Measurements from ENCODE around the gene PRH1.

PRH1 gene

GRCh38 chr12:10889226-10889625 lies 5.2 kb upstream of the PRH1 start:
- TF ChIP-seq SP1 (IDR thresholded peaks at IDR 0.05) (no peak), HDGF (IDR thresholded peaks at IDR 0.05; ENCODE audit: borderline replicate concordance) (no peak), ZNF384 (IDR thresholded peaks at IDR 0.05) (no peak), TARDBP (IDR thresholded peaks at IDR 0.05) (no peak), FOXA1 (IDR thresholded peaks at IDR 0.05) (no peak)
- no peak for DNase-seq (ENCODE audit: extremely low spot score)
- POLR2A ChIA-PET = no interaction called here
- CTCF ChIA-PET = no interaction called here

GRCh38 chr12:10873378-10873777 lies 10.7 kb downstream of the PRH1 start:
- no peak for DNase-seq (ENCODE audit: extremely low spot score)
- ChIA-PET POLR2A (no interaction called here), CTCF (no interaction called here)
- no peak for TF ChIP-seq FOXK2 (IDR thresholded peaks at IDR 0.05)
- no peak for TF ChIP-seq L3MBTL2 (conservative IDR thresholded peaks at IDR 0.05)
- TF ChIP-seq NFRKB (IDR thresholded peaks at IDR 0.05) = no peak
- no peak for TF ChIP-seq SUZ12 (IDR thresholded peaks at IDR 0.05)
- no peak for TF ChIP-seq SP1 (IDR thresholded peaks at IDR 0.05)
- TF ChIP-seq BHLHE40 (IDR thresholded peaks at IDR 0.05; ENCODE audit: borderline replicate concordance) = no peak
- TF ChIP-seq FOXM1 (IDR thresholded peaks at IDR 0.05; ENCODE audit: borderline replicate concordance) = no peak
- no peak for TF ChIP-seq LEF1 (IDR thresholded peaks at IDR 0.05; ENCODE audit: borderline replicate concordance)
- no peak for TF ChIP-seq ELF4 (IDR thresholded peaks at IDR 0.05)
- no peak for TF ChIP-seq ZNF384 (IDR thresholded peaks at IDR 0.05)
- TF ChIP-seq TARDBP (IDR thresholded peaks at IDR 0.05) = no peak
- TF ChIP-seq ARNT (IDR thresholded peaks at IDR 0.05) = no peak
- no peak for TF ChIP-seq HDGF (IDR thresholded peaks at IDR 0.05; ENCODE audit: borderline replicate concordance)
- no peak for TF ChIP-seq CTBP1 (IDR thresholded peaks at IDR 0.05; ENCODE audit: borderline replicate concordance)
- TF ChIP-seq FOXA1 (IDR thresholded peaks at IDR 0.05) = no peak
- TF ChIP-seq, protein P1, sequence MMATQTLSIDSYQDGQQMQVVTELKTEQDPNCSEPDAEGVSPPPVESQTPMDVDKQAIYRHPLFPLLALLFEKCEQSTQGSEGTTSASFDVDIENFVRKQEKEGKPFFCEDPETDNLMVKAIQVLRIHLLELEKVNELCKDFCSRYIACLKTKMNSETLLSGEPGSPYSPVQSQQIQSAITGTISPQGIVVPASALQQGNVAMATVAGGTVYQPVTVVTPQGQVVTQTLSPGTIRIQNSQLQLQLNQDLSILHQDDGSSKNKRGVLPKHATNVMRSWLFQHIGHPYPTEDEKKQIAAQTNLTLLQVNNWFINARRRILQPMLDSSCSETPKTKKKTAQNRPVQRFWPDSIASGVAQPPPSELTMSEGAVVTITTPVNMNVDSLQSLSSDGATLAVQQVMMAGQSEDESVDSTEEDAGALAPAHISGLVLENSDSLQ (IDR thresholded peaks at IDR 0.05) = no peak

DNA sequence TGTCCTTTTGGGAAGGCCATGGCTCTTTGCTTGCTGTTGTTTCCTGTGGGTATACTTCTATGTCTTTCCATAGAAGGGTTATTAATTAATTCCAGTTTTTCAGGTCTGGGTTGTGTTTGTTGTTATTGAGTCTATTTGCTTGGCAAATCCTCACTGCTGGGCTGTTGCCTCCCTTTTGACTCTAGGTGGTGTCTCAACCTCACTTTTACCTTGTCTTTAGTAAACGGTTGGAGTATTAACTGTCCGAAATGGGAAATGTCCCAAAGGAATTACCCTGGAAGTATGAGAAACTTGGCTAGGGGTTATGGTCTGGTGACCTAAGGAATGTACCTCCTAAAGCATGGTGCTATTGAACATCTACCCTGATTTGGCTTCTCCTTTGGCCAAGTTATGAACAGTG lies 16.7 kb downstream of the PRH1 start:
- ChIA-PET POLR2A (no interaction called here), CTCF (no interaction called here)
- no peak for DNase-seq (ENCODE audit: extremely low spot score)
- TF ChIP-seq ARNT (IDR thresholded peaks at IDR 0.05) = no peak
- TF ChIP-seq CTBP1 (IDR thresholded peaks at IDR 0.05; ENCODE audit: borderline replicate concordance) = no peak
- no peak for TF ChIP-seq FOXK2 (IDR thresholded peaks at IDR 0.05)
- TF ChIP-seq SUZ12 (IDR thresholded peaks at IDR 0.05) = no peak
- no peak for TF ChIP-seq LEF1 (IDR thresholded peaks at IDR 0.05; ENCODE audit: borderline replicate concordance)
- TF ChIP-seq FOXA1 (IDR thresholded peaks at IDR 0.05) = no peak
- TF ChIP-seq NFRKB (IDR thresholded peaks at IDR 0.05) = no peak
- no peak for TF ChIP-seq L3MBTL2 (conservative IDR thresholded peaks at IDR 0.05)

GRCh38 chr12:10863512-10864218 lies 20.4 kb downstream of the PRH1 start:
- no peak for DNase-seq (ENCODE audit: extremely low spot score)
- TF ChIP-seq CTBP1 (IDR thresholded peaks at IDR 0.05; ENCODE audit: borderline replicate concordance) = no peak
- TF ChIP-seq ARNT (IDR thresholded peaks at IDR 0.05) = no peak
- no peak for TF ChIP-seq ELF4 (IDR thresholded peaks at IDR 0.05)
- no peak for TF ChIP-seq SP1 (IDR thresholded peaks at IDR 0.05)
- TF ChIP-seq TARDBP (IDR thresholded peaks at IDR 0.05) = no peak
- no peak for TF ChIP-seq FOXA1 (IDR thresholded peaks at IDR 0.05)
- TF ChIP-seq NFRKB (IDR thresholded peaks at IDR 0.05) = no peak
- TF ChIP-seq HDGF (IDR thresholded peaks at IDR 0.05; ENCODE audit: borderline replicate concordance) = no peak
- TF ChIP-seq FOXK2 (IDR thresholded peaks at IDR 0.05) = no peak
- no peak for TF ChIP-seq FOXM1 (IDR thresholded peaks at IDR 0.05; ENCODE audit: borderline replicate concordance)
- no peak for TF ChIP-seq BHLHE40 (IDR thresholded peaks at IDR 0.05; ENCODE audit: borderline replicate concordance)
- TF ChIP-seq SUZ12 (IDR thresholded peaks at IDR 0.05) = no peak
- TF ChIP-seq ZNF384 (IDR thresholded peaks at IDR 0.05) = no peak
- no peak for TF ChIP-seq L3MBTL2 (conservative IDR thresholded peaks at IDR 0.05)
- ChIA-PET CTCF (no interaction called here), POLR2A (no interaction called here)

DNA sequence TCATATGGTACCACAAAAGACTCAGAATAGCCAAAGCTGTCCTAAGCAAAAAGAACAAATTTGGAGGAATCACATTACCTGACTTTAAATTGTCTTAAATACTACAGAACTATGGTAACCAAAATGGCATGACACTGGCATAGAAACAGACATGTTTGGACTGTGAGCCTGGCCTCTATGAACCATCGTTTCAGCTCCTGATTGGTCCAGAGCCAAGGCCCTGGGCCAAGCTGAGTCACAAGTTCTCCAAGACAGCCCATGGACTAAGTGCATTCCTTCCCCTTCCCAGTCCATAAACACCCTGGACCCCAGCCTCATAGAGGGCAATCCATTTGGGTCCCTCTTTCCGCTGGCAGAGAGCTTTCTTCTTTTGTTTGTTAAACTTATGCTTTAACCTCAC lies 22.7 kb downstream of the PRH1 start:
- CTCF ChIA-PET = no interaction called here
- TF ChIP-seq ARNT (IDR thresholded peaks at IDR 0.05) (no peak), LEF1 (IDR thresholded peaks at IDR 0.05; ENCODE audit: borderline replicate concordance) (no peak), BHLHE40 (IDR thresholded peaks at IDR 0.05; ENCODE audit: borderline replicate concordance) (no peak), SP1 (IDR thresholded peaks at IDR 0.05) (no peak), FOXA1 (IDR thresholded peaks at IDR 0.05) (no peak), NFRKB (IDR thresholded peaks at IDR 0.05) (no peak)
- DNase-seq (ENCODE audit: extremely low spot score) = no peak
- POLR2A ChIA-PET = no interaction called here

- CTCF ChIA-PET = no interaction called here
Observed at GRCh38 chr12:10855807-10856206, 28.2 kb downstream of the PRH1 start.

More at GRCh38 chr12:10855807-10856206, 28.2 kb downstream of the PRH1 start:
- TF ChIP-seq ELF4 (IDR thresholded peaks at IDR 0.05) = no peak
- no peak for TF ChIP-seq L3MBTL2 (conservative IDR thresholded peaks at IDR 0.05)
- TF ChIP-seq TARDBP (IDR thresholded peaks at IDR 0.05) = no peak
- TF ChIP-seq FOXK2 (IDR thresholded peaks at IDR 0.05) = no peak
- TF ChIP-seq ZNF384 (IDR thresholded peaks at IDR 0.05) = no peak
- no peak for TF ChIP-seq NFRKB (IDR thresholded peaks at IDR 0.05)
- no peak for TF ChIP-seq HDGF (IDR thresholded peaks at IDR 0.05; ENCODE audit: borderline replicate concordance)
- TF ChIP-seq SP1 (IDR thresholded peaks at IDR 0.05) = no peak
- TF ChIP-seq FOXM1 (IDR thresholded peaks at IDR 0.05; ENCODE audit: borderline replicate concordance) = no peak
- TF ChIP-seq CTBP1 (IDR thresholded peaks at IDR 0.05; ENCODE audit: borderline replicate concordance) = no peak
- TF ChIP-seq ARNT (IDR thresholded peaks at IDR 0.05) = no peak
- no peak for TF ChIP-seq LEF1 (IDR thresholded peaks at IDR 0.05; ENCODE audit: borderline replicate concordance)
- TF ChIP-seq FOXA1 (IDR thresholded peaks at IDR 0.05) = no peak
- TF ChIP-seq SUZ12 (IDR thresholded peaks at IDR 0.05) = no peak
- TF ChIP-seq, protein P1 (IDR thresholded peaks at IDR 0.05) = no peak
- TF ChIP-seq BHLHE40 (IDR thresholded peaks at IDR 0.05; ENCODE audit: borderline replicate concordance) = no peak
- POLR2A ChIA-PET = no interaction called here
- no peak for DNase-seq (ENCODE audit: extremely low spot score)
